Activated T-cell treated with anti-CD3 and anti-CD28 coated beads for 4 hours (primary cell): Measurements from ENCODE around the gene EIF4ENIF1.
"Not testable (repeated sequence)": the region's sequence is repeated elsewhere in the genome, so short reads cannot be mapped to it uniquely, and the experiment has no call there.

Source experiments
- DNase-seq: peaks from one replicate; pipeline ENCODE4 v3.0.0-alpha.2; 2020

EIF4ENIF1 gene, protein sequence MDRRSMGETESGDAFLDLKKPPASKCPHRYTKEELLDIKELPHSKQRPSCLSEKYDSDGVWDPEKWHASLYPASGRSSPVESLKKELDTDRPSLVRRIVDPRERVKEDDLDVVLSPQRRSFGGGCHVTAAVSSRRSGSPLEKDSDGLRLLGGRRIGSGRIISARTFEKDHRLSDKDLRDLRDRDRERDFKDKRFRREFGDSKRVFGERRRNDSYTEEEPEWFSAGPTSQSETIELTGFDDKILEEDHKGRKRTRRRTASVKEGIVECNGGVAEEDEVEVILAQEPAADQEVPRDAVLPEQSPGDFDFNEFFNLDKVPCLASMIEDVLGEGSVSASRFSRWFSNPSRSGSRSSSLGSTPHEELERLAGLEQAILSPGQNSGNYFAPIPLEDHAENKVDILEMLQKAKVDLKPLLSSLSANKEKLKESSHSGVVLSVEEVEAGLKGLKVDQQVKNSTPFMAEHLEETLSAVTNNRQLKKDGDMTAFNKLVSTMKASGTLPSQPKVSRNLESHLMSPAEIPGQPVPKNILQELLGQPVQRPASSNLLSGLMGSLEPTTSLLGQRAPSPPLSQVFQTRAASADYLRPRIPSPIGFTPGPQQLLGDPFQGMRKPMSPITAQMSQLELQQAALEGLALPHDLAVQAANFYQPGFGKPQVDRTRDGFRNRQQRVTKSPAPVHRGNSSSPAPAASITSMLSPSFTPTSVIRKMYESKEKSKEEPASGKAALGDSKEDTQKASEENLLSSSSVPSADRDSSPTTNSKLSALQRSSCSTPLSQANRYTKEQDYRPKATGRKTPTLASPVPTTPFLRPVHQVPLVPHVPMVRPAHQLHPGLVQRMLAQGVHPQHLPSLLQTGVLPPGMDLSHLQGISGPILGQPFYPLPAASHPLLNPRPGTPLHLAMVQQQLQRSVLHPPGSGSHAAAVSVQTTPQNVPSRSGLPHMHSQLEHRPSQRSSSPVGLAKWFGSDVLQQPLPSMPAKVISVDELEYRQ

DNA sequence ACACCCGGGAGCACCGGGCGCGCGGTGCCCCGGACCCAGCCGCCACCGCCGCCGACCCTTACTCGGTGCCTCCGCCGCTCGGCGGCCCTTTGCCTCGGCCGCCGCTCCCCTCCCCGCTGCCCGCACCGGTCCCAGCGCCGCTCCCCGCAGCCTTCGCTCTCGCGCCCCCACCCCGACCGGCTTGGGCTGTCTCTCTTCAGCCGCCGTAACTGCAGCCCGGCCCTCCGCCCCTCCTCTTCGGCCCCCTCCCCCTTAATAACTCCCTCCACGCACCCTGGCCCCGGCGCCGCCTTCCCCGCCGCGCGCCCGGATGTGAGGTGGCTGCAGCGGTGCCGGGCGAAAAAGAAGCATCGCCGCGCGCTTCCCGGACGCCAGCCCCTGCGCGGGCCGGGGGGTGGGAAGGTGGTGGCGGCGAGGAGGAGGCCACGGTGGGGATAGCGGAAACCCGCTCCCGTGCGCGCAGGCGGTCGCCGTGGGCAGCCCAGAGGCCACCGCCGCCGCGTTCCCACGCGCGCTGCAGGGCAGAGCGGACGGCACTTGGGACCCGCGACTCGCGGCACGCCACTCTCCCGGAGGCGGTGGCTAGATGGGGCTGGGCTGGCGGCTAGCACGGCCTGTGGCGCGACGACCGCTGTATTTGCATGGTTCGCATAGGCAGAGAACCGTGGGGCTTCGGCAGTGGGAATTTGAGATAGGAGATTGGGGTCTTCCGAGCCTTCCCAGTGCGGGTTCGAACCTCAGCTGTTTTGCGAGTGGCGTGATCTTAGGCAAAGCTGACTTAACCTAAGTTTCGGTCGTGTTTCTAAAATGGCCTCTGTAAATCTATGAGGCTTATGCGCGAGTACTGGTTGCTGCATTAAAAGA is at the start of gene EIF4ENIF1:
Gene EIF4ENIF1 (minus strand): TSS at position 211 of the 864 bp plus-strand sequence. CDS start 1,124 bp downstream, outside the sequence.
- DNase-seq: peak; percentile 71

DNA sequence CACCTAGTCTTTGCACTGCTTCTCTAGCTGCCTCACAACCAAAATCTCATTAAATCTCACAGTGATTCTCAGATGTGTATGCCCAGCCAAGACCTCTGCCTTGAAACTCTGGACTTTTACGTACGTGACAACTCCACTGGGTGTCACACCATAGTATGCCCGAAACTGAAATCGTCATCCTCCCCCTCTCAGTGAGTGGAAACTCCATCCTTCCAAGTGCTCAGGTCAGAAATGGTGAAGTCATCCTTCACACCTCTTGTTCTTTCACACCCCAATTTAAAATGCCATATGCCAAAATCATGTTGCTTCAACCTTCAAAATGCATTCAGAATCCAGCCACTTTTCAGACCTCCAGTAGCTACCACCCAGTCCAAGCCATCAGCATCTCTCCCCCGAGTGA is 49.2 kb upstream of the EIF4ENIF1 start:
- no peak for DNase-seq

DNA sequence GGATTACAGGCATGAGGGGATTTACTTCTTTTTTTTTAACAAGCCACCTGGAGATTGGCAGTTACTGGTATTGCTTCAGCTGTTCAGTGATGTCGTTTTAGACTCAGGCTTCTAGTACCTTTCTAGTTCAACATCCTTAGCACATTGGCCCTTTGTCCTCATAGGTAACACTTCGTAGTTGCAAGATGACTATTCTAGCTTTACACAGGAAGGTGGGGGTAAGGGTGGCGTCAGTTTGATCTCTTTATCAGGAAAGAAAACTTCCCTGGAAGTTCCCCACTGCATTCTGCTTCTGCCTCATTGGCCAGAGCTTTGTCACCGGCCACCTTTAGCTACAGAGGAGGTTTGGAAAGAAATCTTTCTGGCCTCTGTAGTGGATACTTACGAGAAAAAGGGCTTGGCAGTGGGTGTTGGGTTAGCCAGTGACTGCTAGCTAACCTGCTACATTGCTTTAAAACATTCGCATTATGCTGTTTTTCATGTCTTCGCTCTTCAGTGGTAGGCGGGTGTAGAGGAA is 47.4 kb upstream of the EIF4ENIF1 start:
- no peak for DNase-seq

DNA sequence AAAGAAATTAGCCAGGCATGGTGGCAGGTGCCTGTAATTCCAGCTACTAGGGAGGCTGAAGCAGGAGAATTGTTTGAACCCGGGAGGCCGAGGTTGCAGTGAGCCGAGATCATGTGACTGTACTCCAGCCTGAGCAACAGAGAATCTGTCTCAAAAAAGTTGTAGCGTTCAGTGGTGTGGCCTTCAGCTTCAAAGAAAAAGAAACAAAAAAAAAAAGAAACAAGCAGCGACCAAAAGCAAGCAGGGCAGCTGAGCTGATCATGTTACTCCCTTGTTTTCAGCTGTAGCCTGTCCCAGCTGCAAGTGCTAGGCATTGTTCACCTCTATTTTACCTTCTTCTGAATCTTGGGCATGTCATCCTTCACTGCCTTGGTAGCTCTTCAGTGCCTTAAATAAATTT is 43.7 kb upstream of the EIF4ENIF1 start:
- no peak for DNase-seq

DNA sequence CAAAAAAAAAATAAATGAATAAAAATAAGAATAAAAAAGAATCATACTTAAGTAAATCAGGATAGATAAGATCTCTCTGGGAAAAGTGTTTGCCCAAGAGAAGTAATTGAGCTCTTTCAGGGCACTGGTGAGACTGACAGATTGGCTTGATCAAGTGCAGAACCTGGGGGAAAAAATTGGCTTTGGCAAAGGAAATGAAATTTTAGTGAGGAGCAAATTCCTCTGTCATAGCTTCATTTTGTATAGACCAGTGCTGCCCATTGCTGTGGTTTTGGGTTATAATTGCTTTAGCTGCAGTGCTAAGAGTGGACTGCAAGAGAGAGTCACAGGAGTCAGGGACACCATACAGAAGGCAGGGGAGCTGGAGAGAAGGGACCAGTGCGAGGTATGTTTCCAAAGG is 42.4 kb upstream of the EIF4ENIF1 start:
- DNase-seq: no peak

DNA sequence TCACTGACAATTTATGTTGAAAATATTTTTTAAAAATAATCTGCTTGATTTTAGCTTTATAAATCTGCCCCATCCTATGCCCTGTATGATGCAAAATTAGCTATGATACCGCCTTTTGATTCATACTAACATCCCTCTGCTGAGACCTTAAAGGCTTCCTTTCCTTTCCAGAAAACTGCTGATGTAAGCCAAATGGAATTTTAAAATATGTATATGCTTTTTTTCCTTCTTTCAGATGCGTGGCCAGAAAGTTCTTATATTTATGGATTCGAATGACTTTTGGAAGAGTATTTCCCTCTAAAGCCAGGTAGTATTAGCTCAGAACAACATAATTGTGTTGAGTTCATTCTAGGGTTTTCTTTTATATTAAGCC is 41.2 kb upstream of the EIF4ENIF1 start:
- DNase-seq: no peak

DNA sequence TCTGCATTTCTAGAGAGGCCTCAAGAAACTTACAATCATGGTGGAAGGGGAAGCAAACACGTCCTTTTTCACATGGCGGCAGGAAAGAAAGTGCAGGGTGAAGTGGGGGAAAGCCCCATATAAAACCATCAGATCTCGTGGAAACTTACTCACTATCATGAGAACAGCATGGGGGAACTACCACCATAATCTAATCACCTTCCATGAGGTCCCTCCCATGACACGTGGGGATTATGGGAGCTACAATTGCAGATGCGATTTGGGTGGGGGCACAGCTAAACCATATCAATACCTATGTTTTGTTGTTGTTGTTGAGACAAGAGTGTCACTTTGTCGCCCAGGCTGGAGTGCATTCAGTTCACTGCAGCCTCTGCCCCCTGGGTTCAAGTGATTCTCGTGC is 36.6 kb upstream of the EIF4ENIF1 start:
- no peak for DNase-seq

DNA sequence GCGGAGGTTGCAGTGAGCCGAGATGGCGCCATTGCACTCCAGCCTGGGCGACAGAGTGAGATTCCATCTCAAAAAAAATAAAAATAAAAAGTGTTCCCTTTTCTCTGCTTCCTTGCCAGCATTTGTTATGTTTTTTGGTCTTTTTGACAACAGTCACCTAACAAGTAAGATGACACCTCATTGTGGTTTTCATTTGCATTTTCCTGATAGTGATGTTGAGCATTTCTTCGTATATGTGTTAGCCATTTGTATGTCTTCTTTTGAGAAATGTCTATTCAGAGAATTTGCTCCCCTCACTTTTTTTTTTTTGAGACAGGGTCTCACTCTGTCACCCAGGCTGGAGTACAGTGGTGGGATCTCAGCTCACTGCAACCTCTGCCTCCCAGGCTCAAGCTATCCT is 34.5 kb upstream of the EIF4ENIF1 start:
- DNase-seq: not testable (repeated sequence)

DNA sequence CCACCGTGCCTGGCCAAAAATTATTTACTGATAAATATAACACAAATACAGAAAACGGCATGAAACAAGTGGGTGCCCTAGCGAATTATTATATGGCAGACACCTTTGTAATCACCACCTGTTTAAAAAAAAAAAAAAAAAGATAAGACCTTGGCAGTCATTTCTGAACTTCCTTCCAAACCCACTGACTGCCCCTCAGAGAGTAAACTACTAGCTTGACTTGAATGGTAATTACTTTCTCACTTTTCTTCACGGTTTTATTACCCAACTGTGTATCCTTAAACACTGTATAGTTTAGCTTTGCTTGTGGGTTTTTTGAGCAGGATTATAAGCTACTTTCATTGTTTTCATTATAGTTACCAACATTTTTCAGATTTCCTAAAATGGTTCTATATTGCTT is 30.4 kb upstream of the EIF4ENIF1 start:
- DNase-seq: no peak

DNA sequence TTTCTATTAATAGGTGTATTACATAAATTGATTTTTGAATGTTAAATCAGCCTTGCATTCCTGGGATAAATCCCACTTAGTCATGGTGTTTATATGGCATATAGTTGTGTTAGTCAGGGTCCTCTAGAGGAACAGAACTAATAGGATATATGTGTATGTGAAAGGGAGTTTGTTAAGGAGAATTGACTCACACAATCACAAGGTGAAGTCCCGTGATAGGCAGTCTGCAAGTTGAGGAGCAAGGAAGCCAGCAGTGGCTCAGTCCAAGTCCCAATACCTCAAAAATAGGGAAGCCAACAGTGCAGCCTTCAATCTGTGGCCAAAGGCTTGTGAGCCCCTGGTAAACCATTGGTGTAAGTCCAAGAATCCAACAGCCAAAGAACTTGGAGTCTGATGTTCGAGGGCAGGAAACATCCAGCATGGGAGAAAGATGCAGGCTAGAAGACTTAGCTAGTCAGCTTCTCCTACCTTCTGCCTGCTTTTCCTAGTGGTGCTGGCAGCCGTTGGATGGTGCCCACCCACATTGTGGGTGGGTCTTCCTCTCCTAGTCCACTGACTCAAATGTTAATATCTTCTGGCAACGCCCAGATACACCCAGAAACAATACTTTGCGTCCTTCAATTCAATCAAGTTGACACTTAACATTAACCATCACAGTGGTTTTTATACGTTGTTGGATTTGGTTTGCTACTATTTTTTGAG is 19.6 kb upstream of the EIF4ENIF1 start:
- DNase-seq: no peak

DNA sequence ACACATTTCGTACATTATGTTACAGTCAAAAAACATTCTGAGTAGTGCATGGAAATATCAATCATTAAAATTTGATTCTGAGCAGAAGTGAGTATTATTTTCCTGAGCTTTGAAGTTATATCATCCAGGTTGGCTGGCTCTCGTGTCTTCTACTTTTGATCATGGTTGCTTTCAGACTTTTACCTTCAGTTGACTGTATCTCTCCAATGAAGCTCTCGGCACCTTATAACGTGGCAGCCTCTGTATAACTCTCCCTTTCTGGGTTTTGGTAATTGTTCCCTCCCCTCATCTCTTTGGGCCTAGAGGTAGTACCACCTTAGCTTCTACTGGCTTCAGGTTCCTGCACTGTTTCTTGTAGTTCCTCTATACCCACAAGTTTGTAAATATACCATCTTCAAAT is 18.9 kb upstream of the EIF4ENIF1 start:
- DNase-seq: no peak

DNA sequence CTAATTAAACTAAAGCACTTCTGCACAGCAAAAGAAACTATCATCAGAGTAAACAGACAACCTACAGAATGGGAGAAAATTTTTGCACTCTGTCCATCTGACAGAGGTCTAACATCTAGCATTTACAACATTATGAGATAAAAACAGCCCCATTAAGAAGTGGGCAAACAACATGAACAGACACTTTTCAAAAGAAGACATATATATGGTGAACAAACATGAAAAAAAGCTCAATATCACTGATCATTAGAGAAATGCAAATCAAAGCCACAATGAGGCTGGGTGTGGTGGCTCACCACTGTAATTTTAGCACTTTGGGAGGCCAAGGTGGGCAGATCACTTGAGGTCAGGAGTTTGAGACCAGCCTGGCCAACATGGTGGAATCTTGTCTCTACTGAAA is 17.9 kb upstream of the EIF4ENIF1 start:
- not testable (repeated sequence) for DNase-seq

DNA sequence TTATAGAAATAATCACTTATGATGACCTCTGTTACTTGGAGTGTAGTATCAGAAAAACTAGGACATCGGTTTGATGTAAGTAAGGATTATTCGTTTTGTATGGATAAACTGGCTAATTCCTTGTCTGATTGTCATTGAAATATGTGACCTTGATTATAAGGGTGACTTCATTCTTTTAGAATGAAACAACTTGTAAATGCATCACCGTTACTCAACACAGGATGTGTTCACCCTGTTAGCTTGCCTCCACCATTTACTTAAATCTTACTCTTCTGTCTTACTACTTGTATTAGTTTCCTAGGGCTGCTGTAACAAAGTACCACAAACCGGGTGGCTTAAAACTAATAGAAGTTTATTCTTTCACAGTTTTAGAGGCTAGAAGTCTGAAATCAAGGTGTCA is 14.6 kb upstream of the EIF4ENIF1 start:
- DNase-seq: no peak

DNA sequence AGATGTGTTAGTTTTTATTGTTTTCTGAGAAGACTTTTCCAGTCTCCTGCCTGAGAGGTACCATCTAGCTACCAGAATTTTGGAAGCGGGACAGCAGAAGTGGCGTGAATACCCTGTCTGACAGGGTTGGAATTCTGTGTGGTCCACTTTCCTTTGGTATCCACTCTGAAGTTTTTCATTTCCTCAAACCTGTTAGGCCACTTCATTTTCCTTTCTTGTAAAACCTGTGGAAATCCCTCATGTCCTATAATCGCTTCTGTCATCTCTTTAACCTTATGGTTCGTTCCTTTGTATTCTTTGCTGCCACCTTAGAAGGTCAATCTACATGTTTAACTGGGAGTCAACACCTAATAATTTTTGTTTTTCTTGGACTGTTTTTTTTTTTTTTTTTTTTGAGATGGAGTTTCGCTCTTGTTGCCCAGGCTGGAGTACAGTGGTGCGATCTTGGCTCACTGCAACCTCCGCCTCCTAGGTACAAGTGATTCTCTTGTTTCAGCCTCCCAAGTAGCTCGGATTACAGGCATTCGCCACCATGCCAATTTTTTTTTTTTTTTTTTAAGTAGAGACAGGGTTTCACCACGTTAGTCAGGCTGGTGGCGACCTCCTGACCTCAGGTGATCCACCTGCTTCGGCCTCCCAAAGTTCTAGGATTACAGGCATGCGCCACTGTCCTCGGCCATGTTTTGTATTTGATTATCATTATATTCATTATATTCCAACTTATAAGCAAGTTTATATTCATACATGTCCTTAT is 13.7 kb upstream of the EIF4ENIF1 start:
- no peak for DNase-seq

DNA sequence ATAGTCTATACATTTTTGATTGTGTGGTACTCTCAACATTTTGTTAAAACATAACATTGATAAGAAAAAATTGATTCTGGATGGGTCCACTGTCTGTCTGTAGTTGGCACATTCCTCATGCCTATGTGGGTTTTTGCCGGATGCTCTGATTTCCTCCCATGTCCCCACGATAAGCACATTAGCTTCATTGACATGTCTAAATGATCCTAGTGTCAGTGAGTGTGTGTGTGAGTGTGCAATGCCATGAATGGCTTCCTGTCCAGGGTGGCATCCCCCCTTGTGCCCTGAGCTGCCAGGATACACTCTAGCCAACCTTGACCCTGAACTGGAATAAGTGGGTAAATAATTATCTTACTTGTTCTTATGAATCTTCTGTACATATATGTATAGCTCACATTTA is 12.1 kb upstream of the EIF4ENIF1 start:
- DNase-seq: no peak

DNA sequence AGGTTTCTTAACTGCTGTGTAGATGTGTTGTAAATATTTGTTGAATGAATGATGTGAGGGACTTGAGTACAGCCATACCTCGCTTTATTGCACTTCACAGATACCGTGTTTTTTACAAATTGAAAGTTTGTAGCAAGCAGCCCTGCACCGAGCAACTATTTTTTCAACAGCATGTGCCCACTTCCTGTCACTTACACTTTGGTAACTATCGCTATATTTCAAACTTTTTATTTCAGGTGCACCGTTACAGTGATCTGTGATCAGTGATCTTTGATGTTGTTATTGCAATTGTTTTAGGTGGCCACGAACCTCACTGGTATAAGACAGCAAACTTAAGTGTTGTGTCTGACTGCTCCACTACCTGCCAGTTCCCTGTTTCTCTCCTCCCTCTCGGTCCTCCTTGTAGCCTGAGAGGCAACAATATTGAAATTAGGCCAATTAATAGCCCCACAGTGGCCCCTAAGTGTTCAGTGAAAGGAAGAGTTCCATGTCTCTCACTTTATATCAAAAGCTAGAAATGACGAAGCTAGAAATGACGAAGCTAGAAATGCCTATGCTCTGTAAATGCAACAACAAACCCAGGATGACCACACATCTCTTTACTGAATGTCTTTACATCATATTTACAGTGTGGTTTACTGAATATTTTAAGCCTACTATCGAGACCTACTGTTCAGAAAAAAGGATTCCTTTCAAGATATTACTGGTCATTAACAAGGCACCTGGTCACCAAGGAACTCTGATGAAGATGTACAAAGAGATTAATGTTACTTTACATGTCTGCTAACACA is 7.7 kb upstream of the EIF4ENIF1 start:
- DNase-seq: no peak

DNA sequence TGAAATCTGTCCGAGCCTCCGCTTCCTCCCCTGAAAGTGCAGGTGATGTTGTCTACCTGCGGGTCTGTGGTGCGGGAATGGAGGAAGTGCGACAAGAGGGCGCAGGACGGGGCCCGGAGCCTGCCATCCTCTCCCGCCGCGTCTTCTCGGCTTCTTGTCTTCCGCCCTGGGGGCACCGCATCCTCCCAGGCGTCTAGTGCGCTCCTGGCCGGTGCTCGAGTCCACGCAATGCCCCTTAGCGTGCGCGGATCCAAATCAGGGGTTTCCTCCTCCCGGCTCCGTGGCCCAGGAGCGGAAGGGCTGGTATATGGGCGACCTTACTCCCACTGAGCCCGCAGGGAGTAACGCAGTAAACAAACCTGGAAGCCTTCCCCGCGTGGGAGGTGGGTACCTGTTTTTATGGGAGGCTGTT is 7.1 kb upstream of the EIF4ENIF1 start:
- DNase-seq: peak; percentile 20

DNA sequence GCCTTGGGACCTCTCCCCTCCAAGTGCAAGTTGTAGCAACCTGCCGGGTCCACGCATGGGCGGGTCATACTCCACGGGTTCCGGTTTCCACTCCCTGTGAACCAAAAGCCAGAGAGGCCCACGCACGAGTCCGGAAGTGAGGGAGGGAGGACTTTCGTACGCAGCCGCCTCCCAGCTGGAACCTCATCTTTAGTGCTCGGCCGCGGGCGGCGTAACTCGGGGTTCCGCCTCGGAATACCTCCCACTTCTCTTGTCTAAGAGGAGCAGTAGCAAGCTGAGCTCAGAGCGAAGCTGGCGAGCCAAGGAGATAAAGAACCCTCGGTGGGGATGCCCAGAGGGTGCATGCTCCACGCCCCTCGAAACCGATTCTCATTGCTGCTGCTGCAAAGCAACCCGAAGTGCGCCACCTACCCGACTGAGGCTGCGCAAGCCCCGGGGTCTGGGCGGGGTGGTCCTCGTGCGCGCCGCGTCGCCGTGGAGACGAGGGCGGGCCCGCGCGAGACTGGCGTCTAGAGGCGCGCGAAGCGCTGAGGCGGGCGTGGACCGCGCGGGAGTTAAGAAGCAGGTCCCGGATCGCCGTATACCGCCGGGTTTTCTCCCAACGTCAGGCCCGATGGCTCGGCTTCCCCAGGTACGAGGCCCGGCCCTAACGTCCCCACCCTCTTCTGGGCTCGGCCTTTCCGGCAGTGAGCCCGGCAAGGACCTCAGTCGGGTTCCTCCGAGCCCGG is 6.5 kb upstream of the EIF4ENIF1 start, which contains the start of gene SFI1:
Gene SFI1 (plus strand): TSS at position 530 of the 728 bp plus-strand sequence. CDS start 11,749 bp downstream, outside the sequence.
- peak; percentile 94 for DNase-seq

DNA sequence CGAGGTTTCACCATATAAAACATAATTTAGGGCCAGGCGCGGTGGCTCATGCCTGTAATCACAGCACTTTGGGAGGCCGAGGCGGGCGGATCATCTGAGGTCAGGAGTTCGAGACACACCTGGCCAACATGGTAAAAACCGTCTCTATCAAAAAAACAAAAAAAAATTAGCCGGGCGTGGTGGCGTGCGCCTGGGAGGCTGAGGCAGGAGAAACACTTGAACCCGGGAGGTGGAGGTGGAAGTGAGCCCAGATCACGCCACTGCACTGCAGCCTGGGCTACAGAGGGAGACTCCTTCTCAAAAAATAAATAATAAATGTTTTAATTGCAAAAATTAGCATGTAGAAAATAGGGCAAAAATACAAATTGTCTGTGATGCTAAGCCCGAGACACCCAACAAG is 5.7 kb upstream of the EIF4ENIF1 start:
- DNase-seq: no peak
